Endodermal cell (in vitro differentiated cells): ENCODE results near the gene EML1. TPM values are rescaled to one million over a fixed set of nuclear protein-coding genes. Genes with fewer than 3 reads are reported as not detected.

ENCODE experiments used
- DNase-seq: peaks from one replicate; pipeline ENCODE4 v3.0.0-alpha.2; 2017
- H3K27ac ChIP-seq: 2 replicates; pipeline ENCODE4 v1.5.1; 2013; ENCODE audit warnings: mild to moderate bottlenecking, low read depth, low read length, moderate library complexity
- H3K27me3 ChIP-seq: 2 replicates; pipeline ENCODE4 v1.6.1; 2013; ENCODE audit warnings: mild to moderate bottlenecking, low read length, moderate library complexity; ENCODE audit not compliant: insufficient read depth, control insufficient read depth, poor library complexity, severe bottlenecking
- H3K36me3 ChIP-seq: 2 replicates; pipeline ENCODE4 v1.7.0; 2013; ENCODE audit warnings: mild to moderate bottlenecking, low read length, moderate library complexity; ENCODE audit not compliant: control insufficient read depth, insufficient read depth
- H3K4me1 ChIP-seq: one replicate; pipeline ENCODE4 v1.7.0; 2013; ENCODE audit warnings: low read length; ENCODE audit not compliant: control insufficient read depth, insufficient read depth
- H3K4me3 ChIP-seq: 2 replicates; pipeline ENCODE4 v1.5.1; 2013; ENCODE audit warnings: mild to moderate bottlenecking, low read length, moderate library complexity
- H3K9ac ChIP-seq: 2 replicates; pipeline ENCODE4 v1.6.1; 2013; ENCODE audit warnings: mild to moderate bottlenecking, low read length, moderate library complexity; ENCODE audit not compliant: poor library complexity, severe bottlenecking; ENCODE audit errors: extremely low read depth
- H3K9me3 ChIP-seq: 2 replicates; pipeline ENCODE4 v1.6.1; 2013; ENCODE audit warnings: mild to moderate bottlenecking, low read length, moderate library complexity; ENCODE audit not compliant: control insufficient read depth
- H3K27ac Mint-ChIP-seq: 2 replicates; pipeline ENCODE4 v1.8.0; 2020; ENCODE audit warnings: mixed read lengths
- H3K27me3 Mint-ChIP-seq: 2 replicates; pipeline ENCODE4 v1.8.0; 2021; ENCODE audit warnings: mild to moderate bottlenecking, mixed read lengths; ENCODE audit not compliant: insufficient read depth
- H3K36me3 Mint-ChIP-seq: 2 replicates; pipeline ENCODE4 v1.8.0; 2020; ENCODE audit warnings: low read depth, mixed read lengths
- H3K4me1 Mint-ChIP-seq: 2 replicates; pipeline ENCODE4 v1.8.0; 2020; ENCODE audit warnings: mixed read lengths
- H3K4me3 Mint-ChIP-seq: 2 replicates; pipeline ENCODE4 v1.8.0; 2020; ENCODE audit warnings: mild to moderate bottlenecking, moderate library complexity, mixed read lengths
- H3K9me3 Mint-ChIP-seq: 2 replicates; pipeline ENCODE4 v1.8.0; 2020; ENCODE audit warnings: mild to moderate bottlenecking, mixed read lengths
- WGBS, 2 experiments: methylation state at CpG; one replicate each; pipeline versions ENCODE4 v1.1.5 to v1.1.7; 2013; ENCODE audit warnings: missing lambda C conversion rate in 2 of 2, mixed read lengths in 1 of 2; ENCODE audit not compliant: insufficient coverage in 1 of 2, insufficient read length in 1 of 2; 5-methylcytosine and 5-hydroxymethylcytosine counted together
- total RNA-seq, 2 donors: library from RNA; stranded (reverse); fragmentation: NEBNext Ultra II Directional in 1 of 2; extraction: Animal tissue kit (Norgen Biotek cat#: 25700) in 1 of 2; gene quantifications; 2 replicates in 1 of 2; 3 replicates in 1 of 2; pipeline ENCODE4 v1.2.1, GENCODE V29; 2021
- TF ChIP-seq, protein P1 (sequence below): fragments of 200-600 bp; sonication (generic); conservative IDR thresholded peaks from 2 replicates; pipeline ENCODE4 v1.5.0; 2021; ENCODE audit warnings: antibody characterized with exemption, mild to moderate bottlenecking

EML1 gene
- total RNA-seq, 2 donors from 2014 or later: 25.0 to 31.4 TPM

DNA sequence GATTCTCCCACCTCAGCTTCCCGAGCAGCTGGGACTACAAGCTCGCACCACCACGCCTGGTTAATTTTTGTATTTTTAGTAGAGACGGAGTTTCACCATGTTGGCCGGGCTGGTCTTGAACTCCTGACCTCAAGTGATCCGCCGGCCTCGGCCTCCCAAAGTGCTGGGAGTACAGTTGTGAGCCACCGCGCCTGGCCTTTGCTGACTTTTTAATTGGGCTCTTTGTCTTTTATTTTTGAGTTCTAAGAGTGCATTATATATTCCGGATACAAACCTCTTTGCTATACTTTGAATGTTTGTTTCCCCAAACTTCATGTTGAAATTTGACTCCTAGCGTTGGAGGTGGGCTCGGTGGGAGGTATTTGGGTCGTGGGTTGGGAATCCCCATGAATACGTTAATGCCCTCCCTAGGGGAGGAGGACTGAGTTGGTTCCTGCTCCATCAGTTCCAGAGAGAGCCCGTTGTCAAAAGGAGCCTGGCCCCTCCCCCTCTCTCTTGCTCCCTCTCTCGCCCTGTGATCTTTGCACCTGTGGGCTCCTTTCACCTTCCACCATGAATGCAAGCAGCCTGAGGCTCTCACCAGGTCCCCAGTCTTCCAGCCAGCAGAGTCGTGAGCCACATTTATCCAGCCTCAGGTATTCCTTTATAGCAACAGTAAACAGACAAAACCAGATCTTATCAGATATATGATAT lies 168.8 kb downstream of the EML1 start:
- TF ChIP-seq, protein P1, sequence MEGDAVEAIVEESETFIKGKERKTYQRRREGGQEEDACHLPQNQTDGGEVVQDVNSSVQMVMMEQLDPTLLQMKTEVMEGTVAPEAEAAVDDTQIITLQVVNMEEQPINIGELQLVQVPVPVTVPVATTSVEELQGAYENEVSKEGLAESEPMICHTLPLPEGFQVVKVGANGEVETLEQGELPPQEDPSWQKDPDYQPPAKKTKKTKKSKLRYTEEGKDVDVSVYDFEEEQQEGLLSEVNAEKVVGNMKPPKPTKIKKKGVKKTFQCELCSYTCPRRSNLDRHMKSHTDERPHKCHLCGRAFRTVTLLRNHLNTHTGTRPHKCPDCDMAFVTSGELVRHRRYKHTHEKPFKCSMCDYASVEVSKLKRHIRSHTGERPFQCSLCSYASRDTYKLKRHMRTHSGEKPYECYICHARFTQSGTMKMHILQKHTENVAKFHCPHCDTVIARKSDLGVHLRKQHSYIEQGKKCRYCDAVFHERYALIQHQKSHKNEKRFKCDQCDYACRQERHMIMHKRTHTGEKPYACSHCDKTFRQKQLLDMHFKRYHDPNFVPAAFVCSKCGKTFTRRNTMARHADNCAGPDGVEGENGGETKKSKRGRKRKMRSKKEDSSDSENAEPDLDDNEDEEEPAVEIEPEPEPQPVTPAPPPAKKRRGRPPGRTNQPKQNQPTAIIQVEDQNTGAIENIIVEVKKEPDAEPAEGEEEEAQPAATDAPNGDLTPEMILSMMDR: no peak
- Mint-ChIP-seq H3K27me3 (peaks cover 24% of the 10 kb centered on the region), H3K9me3 (no peaks in the 10 kb centered on the region), H3K36me3 (no peaks in the 10 kb centered on the region), H3K4me3 (no peak overlapping the region), H3K27ac (no peak overlapping the region), H3K4me1 (peaks cover 4% of the 10 kb centered on the region)
- 63 to 65% methylated on average over 8 to 18 of the region's 18 CpGs for WGBS, 2 experiments
- Histone ChIP-seq H3K36me3 (no peaks in the 10 kb centered on the region), H3K4me3 (no peak overlapping the region), H3K4me1 (no peaks in the 10 kb centered on the region), H3K27me3 (no peaks in the 10 kb centered on the region), H3K9ac (no peak overlapping the region), H3K9me3 (no peaks in the 10 kb centered on the region), H3K27ac (no peak overlapping the region)
- peak; percentile 76 for DNase-seq

DNA sequence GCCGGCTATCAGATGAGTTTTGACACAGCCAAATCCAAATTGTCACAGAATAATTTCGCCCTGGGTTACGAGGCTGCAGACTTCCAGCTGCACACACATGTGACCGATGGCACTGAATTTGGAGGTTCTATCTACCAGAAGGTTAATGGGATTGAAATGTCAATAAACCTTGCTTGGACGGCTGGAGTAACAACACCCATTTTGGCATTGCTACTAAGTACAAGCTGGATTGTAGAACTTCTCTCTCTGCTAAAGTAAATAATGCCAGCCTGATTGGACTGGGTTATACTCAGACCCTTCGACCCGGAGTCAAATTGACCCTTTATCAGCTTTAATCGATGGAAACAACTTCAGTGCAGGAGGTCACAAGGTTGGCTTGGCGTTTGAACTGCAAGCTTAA lies 171.8 kb downstream of the EML1 start:
- no peaks in the 10 kb centered on the region for H3K4me1 ChIP-seq
- no peak overlapping the region for H3K4me3 Mint-ChIP-seq

DNA sequence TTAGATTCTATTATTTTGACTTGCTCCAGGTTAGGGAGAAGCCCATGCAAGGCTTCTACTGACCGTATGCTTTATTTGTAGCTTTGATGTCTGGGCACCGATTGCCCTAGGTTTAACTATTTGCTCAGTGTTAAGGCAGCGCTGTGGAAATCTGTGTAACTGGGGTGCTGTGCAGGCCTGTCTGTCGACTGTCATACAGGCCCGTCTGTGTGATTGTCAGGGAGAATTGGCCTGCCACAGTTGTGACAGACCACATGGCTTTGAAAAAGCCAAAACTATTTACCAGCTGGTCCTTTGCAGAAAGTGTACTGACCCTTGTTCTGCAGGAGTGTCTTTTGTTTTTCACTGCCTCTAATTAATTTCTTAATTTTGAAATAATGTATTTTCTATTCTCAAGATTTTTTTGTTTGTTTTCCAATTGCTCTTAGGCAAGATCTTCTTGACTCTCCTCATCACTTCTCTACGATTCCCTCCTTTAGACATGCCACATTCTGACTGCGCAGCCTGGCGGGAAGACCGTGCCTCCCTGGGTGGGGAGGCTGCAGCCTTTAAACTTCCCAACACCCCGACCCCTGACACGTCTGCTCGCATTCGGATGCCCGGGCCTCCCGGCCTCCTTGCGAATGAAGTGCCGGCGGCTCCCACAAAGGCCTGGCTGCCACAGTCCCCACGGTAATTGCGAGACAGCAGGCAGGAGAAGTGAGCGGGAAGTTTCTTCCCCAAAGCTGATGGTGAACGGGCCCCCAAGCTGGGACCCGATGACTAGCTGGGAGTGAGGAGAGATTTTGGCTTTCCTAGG lies 173.0 kb downstream of the EML1 start:
- Histone ChIP-seq H3K4me3 (no peak overlapping the region), H3K27me3 (peaks cover 28% of the 10 kb centered on the region), H3K36me3 (no peaks in the 10 kb centered on the region), H3K9ac (no peak overlapping the region), H3K9me3 (no peaks in the 10 kb centered on the region), H3K27ac (peak overlapping the region; percentile 41), H3K4me1 (no peaks in the 10 kb centered on the region)
- peaks cover 42% of the 10 kb centered on the region for H3K27me3 Mint-ChIP-seq
- H3K36me3 Mint-ChIP-seq: no peaks in the 10 kb centered on the region
- H3K9me3 Mint-ChIP-seq: peaks cover 7% of the 10 kb centered on the region
- TF ChIP-seq, protein P1: no peak
- H3K4me1 Mint-ChIP-seq: peaks cover 4% of the 10 kb centered on the region
- no peak overlapping the region for H3K4me3 Mint-ChIP-seq
- no peak overlapping the region for H3K27ac Mint-ChIP-seq
- 89 to 91% methylated on average over 17 to 23 of the region's 23 CpGs for WGBS, 2 experiments
- DNase-seq: no peak

More for the DNA sequence above, 171.8 kb downstream of the EML1 start:
- Histone ChIP-seq H3K4me3 (no peak overlapping the region), H3K27me3 (peaks cover 18% of the 10 kb centered on the region), H3K27ac (no peak overlapping the region), H3K36me3 (no peaks in the 10 kb centered on the region), H3K9ac (no peak overlapping the region), H3K9me3 (no peaks in the 10 kb centered on the region)
- 91 to 93% methylated on average over 7 to 9 of the region's 9 CpGs for WGBS, 2 experiments
- DNase-seq: no peak
- Mint-ChIP-seq H3K4me1 (peaks cover 4% of the 10 kb centered on the region), H3K27ac (no peak overlapping the region), H3K36me3 (no peaks in the 10 kb centered on the region), H3K9me3 (no peaks in the 10 kb centered on the region), H3K27me3 (peaks cover 37% of the 10 kb centered on the region)
- TF ChIP-seq, protein P1: no peak
